SK-N-SH (cell line): ENCODE results near the gene UST. TPM values are rescaled to one million over a fixed set of nuclear protein-coding genes. Genes with fewer than 3 reads are reported as not detected.

Experiments
- CTCF ChIA-PET: fragments of 300-600, 350-600 bp; formaldehyde crosslinking; extraction: SDS; loops from one replicate; lab custom pipeline; 2021; lab: Yijun Ruan, JAX
- POLR2A ChIA-PET: fragments of 350-600 bp; sonication (Branson Sonifier 250); formaldehyde crosslinking; extraction: SDS; loops from one replicate; lab custom pipeline; 2020; ENCODE audit warnings: antibody characterized with exemption, inconsistent platforms; lab: Yijun Ruan, JAX
- DNase-seq: peaks from one replicate; pipeline ENCODE4 v3.0.0; 2012
- H2AFZ ChIP-seq: fragments of 200-600 bp; sonication (generic); 2 replicates; pipeline ENCODE4 v1.8.1; 2016; ENCODE audit warnings: antibody characterized with exemption, mild to moderate bottlenecking, low read depth
- H3F3A ChIP-seq: fragments of 200-600 bp; sonication (generic); replicated peaks from 2 replicates; pipeline ENCODE3; 2016; ENCODE audit warnings: antibody characterized with exemption, mild to moderate bottlenecking; ENCODE audit not compliant: insufficient read depth
- H3K27ac ChIP-seq, 2 experiments: fragments of 200-500 bp in 1 of 2; fragments of 200-600 bp in 1 of 2; sonication (Bioruptor generic) in 1 of 2; sonication (generic), shearing (Covaris generic) in 1 of 2; 2 replicates each; pipeline versions ENCODE4 v1.5.1 to v1.6.1; 2014 to 2016; ENCODE audit warnings: low read depth in 2 of 2, inconsistent platforms in 1 of 2, low read length in 1 of 2, mild to moderate bottlenecking in 1 of 2, mixed read lengths in 1 of 2
- H3K27me3 ChIP-seq: fragments of 200-600 bp; sonication (generic), shearing (Covaris generic); 2 replicates; pipeline ENCODE4 v1.6.1; 2016; ENCODE audit warnings: mixed run types; ENCODE audit not compliant: insufficient read depth
- H3K36me3 ChIP-seq, 2 experiments: fragments of 200-500 bp in 1 of 2; fragments of 200-600 bp in 1 of 2; sonication (Bioruptor generic) in 1 of 2; sonication (generic) in 1 of 2; replicated peaks in 1 of 2; 2 replicates each; pipeline versions ENCODE3 to v1.5.1; 2014 to 2016; ENCODE audit warnings: low read length in 1 of 2, mild to moderate bottlenecking in 1 of 2; ENCODE audit not compliant: insufficient read depth in 2 of 2, control insufficient read depth in 1 of 2
- H3K4me1 ChIP-seq, 2 experiments: fragments of 200-500 bp in 1 of 2; fragments of 200-600 bp in 1 of 2; sonication (Bioruptor generic) in 1 of 2; sonication (generic), shearing (Covaris generic) in 1 of 2; 2 replicates each; pipeline versions ENCODE4 v1.5.1 to v1.6.1; 2014 to 2016; ENCODE audit warnings: low read depth in 1 of 2, low read length in 1 of 2, mixed run types in 1 of 2; ENCODE audit not compliant: insufficient read depth in 2 of 2, control insufficient read depth in 1 of 2
- H3K4me2 ChIP-seq: fragments of 200-600 bp; sonication (generic), shearing (Covaris generic); 2 replicates; pipeline ENCODE4 v1.6.1; 2017; ENCODE audit warnings: mixed run types
- H3K4me3 ChIP-seq, 2 experiments: fragments of 200-500 bp in 1 of 2; fragments of 200-600 bp in 1 of 2; sonication (Bioruptor generic) in 1 of 2; sonication (generic), shearing (Covaris generic) in 1 of 2; 2 replicates each; pipeline versions ENCODE4 v1.5.1 to v1.8.1; 2014 to 2016; ENCODE audit warnings: low read depth in 2 of 2, inconsistent platforms in 1 of 2, low read length in 1 of 2, mild to moderate bottlenecking in 1 of 2, mixed read lengths in 1 of 2, moderate library complexity in 1 of 2
- H3K79me2 ChIP-seq: fragments of 200-600 bp; sonication (generic); 2 replicates; pipeline ENCODE4 v1.8.1; 2017; ENCODE audit warnings: mild to moderate bottlenecking; ENCODE audit not compliant: insufficient read depth
- H3K9ac ChIP-seq: fragments of 200-600 bp; sonication (generic); 2 replicates; pipeline ENCODE4 v1.6.1; 2017; ENCODE audit warnings: mixed run types
- H3K9me2 ChIP-seq: fragments of 200-600 bp; sonication (generic); 2 replicates; pipeline ENCODE4 v1.6.1; 2017; ENCODE audit warnings: mixed run types
- H3K9me3 ChIP-seq: fragments of 200-600 bp; sonication (generic); 2 replicates; pipeline ENCODE4 v1.6.1; 2017; ENCODE audit warnings: mixed run types, mild to moderate bottlenecking, moderate library complexity
- H4K20me1 ChIP-seq: fragments of 200-600 bp; sonication (generic); 2 replicates; pipeline ENCODE4 v1.6.1; 2017; ENCODE audit warnings: mild to moderate bottlenecking, mixed run types; ENCODE audit not compliant: insufficient read depth
- CTCF ChIP-seq: fragments of 200-600 bp; sonication (generic); IDR thresholded peaks from 2 replicates; pipeline ENCODE4 v1.6.1; 2017; ENCODE audit warnings: antibody characterized with exemption, mild to moderate bottlenecking, moderate library complexity
- FOSL2 ChIP-seq: IDR thresholded peaks from 2 replicates; pipeline ENCODE4 v1.4.0; 2012; ENCODE audit warnings: low read depth, mild to moderate bottlenecking, moderate library complexity, borderline replicate concordance
- FOXJ3 ChIP-seq: sonication (generic); formaldehyde crosslinking; IDR thresholded peaks from 2 replicates; pipeline ENCODE4 v1.5.1; 2020; ENCODE audit warnings: mild to moderate bottlenecking, missing genetic modification reagents
- FOXM1 ChIP-seq: IDR thresholded peaks from 2 replicates; pipeline ENCODE4 v1.4.0; 2012; ENCODE audit warnings: low read depth, mild to moderate bottlenecking
- GATA2 ChIP-seq: sonication (generic); formaldehyde crosslinking; IDR thresholded peaks from 2 replicates; pipeline ENCODE4 v1.5.0; 2020; ENCODE audit warnings: mild to moderate bottlenecking, missing genetic modification reagents
- NFIC ChIP-seq: IDR thresholded peaks from 2 replicates; pipeline ENCODE4 v1.4.0; 2012; ENCODE audit warnings: borderline replicate concordance
- PBX3 ChIP-seq: IDR thresholded peaks from 2 replicates; pipeline ENCODE4; 2012
- POLR2AphosphoS5 ChIP-seq: IDR thresholded peaks from 2 replicates; pipeline ENCODE4 v1.6.1; 2012; ENCODE audit warnings: low read depth, low read length
- RAD21 ChIP-seq: IDR thresholded peaks from 2 replicates; pipeline ENCODE4 v1.6.1; 2012; ENCODE audit warnings: mild to moderate bottlenecking, low read length
- REST ChIP-seq: IDR thresholded peaks from 2 replicates; pipeline ENCODE4 v1.6.1; 2012; ENCODE audit warnings: mild to moderate bottlenecking, low read depth, low read length, moderate library complexity
- SMC3 ChIP-seq: IDR thresholded peaks from 2 replicates; pipeline ENCODE4 v1.6.1; 2012; ENCODE audit warnings: low read depth, low read length, improper control_type of control experiment
- YY1 ChIP-seq: IDR thresholded peaks from 2 replicates; pipeline ENCODE4 v1.4.0; 2012; ENCODE audit warnings: low read depth, mild to moderate bottlenecking
- WGBS: methylation state at CpG from one replicate; pipeline ENCODE4 v1.1.6; 2017; ENCODE audit warnings: low lambda C conversion rate; 5-methylcytosine and 5-hydroxymethylcytosine counted together
- polyA plus RNA-seq, 3 experiments: library from polyadenylated mRNA; depleted of rRNA; stranded (reverse); fragments of >200 nt; gene quantifications; 2 replicates each; pipeline ENCODE4 v1.2.3, GENCODE V29; 2012

The UST gene
- polyA plus RNA-seq, 1 of the 3 experiments (the other 2 are of a cell fraction) = 1.7 TPM

- 11% methylated on average over 12 of the region's 12 CpGs for WGBS
- no peaks in the 10 kb centered on the region for H3K79me2 ChIP-seq
- DNase-seq = peak; percentile 66
- no peak overlapping the region for H3K4me2 ChIP-seq
- no peaks in the 10 kb centered on the region for H3K36me3 ChIP-seq
- peaks cover 3% of the 10 kb centered on the region for H3F3A ChIP-seq
- ChIA-PET POLR2A (no interaction called here), CTCF (interaction anchor here (0.6 to 1.8 kb wide), 13 partner anchors 9 to 570 kb away, joined by 3 to 8 read pairs (median 3); no protein-coding TSS in a partner anchor)
- H2AFZ ChIP-seq = no peak overlapping the region
- no peak overlapping the region for H3K27ac ChIP-seq
- H3K9me3 ChIP-seq = no peaks in the 10 kb centered on the region
- no peaks in the 10 kb centered on the region for H4K20me1 ChIP-seq
- H3K27me3 ChIP-seq = no peaks in the 10 kb centered on the region
- H3K9me2 ChIP-seq = no peaks in the 10 kb centered on the region
- no peak overlapping the region for H3K9ac ChIP-seq
- peak overlapping the region in 1 of 2 experiments; percentile 39; a peak in 1 of 4 replicates for H3K4me3 ChIP-seq
- TF ChIP-seq YY1 = no peak
- no peak for TF ChIP-seq FOXJ3 (CRISPR knock-in tag)
- TF ChIP-seq FOSL2 = no peak
- no peak for TF ChIP-seq NFIC
- no peak for TF ChIP-seq POLR2AphosphoS5
- no peak for TF ChIP-seq GATA2 (CRISPR knock-in tag)
- peak; percentile 64 for TF ChIP-seq RAD21
- TF ChIP-seq SMC3 = peak; percentile 85
- peak; percentile 82 for TF ChIP-seq CTCF
- TF ChIP-seq PBX3 = no peak
- TF ChIP-seq REST = no peak
- no peak for TF ChIP-seq FOXM1
- H3K4me1 ChIP-seq = no peaks in the 10 kb centered on the region
Measured at GRCh38 chr6:148947621-148948444, 201.0 kb downstream of the UST start.
